ENCODE data around the gene GPAT2. TPM values are rescaled to one million over a fixed set of nuclear protein-coding genes. Genes with fewer than 3 reads are reported as not detected.
"Not testable (repeated sequence)": the region's sequence is repeated elsewhere in the genome, so short reads cannot be mapped to it uniquely, and the experiment has no call there.

Gene GPAT2
- total RNA-seq, 1 donor, result 3.5 TPM

DNA sequence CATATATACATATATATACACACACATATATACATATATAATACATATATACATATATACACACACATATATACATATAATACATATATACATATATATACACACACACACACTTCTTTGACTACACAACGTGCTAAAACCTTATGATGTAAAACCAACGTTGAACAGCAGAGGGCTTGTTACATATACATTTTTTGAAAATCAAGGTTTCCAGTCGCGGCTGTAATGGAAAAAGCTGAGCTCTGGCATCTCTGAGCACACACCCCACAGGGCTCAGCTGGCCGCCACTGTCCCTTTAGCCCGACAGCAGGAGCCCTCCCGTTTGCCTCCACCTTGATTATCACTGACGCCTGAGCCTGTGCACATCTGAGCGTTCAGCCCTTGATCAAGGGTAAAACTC lies 719 bp downstream of the GPAT2 start:
- H3K4me3 ChIP-seq (ENCODE audit: low read depth, low read length); DNase-seq (ENCODE audit: low read depth): not testable (repeated sequence)

DNA sequence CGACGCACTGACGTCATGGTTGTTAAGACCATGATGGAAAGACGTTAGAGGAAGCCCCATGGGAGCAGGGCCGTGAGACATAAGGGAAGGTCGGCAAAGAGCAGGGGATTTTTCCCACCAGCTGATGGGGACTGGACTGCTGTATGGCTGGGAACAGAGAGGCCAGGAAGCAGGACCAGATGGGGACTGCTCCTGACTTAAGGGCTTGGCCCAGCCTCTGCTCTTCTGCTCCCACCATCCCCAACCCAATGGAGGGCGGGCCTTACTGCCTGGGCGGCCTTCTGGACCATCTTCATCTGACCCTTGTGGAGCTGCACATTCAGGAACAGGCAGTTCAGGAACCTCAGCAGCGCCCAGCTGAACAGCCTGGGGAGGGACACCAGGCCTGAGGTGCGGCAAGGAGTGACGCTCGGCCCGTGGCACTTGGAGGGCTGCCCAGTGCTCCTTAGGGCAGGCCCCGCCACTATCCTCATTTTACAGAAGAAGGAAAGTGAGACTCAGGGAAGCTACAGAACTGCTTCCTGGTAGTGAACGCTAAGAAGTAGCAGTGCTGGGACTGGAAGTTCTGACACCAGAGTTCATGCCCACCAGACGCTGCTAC lies 6.9 kb downstream of the GPAT2 start:
- H3K4me3 ChIP-seq (ENCODE audit: low read depth, low read length); DNase-seq (ENCODE audit: low read depth): not testable (repeated sequence)

DNA sequence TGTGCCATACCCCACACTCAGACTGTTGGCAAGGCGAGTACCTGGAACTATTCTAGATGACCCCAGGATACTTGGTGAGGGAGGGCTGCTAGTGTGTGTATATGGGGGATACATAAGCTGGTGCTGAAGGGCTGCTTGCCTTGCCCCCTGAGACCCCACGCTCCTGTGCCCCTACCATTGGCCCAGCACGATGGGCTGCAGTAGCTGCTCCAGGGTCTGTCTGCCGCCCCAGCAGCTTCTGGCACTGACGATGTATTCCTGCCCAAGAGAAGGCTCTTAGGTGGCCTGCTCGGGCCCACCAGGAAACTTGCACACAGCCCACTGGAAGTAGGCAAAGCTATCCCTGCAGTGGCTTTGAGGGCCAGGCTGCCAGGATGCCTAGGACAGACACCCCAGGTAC lies 9.0 kb downstream of the GPAT2 start:
- not testable (repeated sequence) for DNase-seq (ENCODE audit: low read depth); H3K4me3 ChIP-seq (ENCODE audit: low read depth, low read length)

DNA sequence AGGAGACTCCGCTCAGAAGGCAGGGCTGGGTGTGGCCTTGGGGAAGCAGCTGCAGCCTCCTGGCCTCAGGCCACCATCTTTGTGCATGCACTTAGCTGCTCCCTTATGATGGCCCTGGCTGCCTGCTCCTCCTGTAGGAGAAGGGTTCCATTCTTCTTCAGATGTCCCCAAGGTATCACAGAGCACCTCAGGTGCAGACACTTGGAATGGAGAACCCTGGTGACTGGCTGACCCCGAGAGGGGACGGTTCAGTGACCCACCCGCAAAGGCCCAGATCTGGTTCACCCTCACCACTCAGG lies 9.6 kb downstream of the GPAT2 start:
- no peak overlapping the region for H3K4me3 ChIP-seq (ENCODE audit: low read depth, low read length)
- DNase-seq (ENCODE audit: low read depth), result no peak
- TF ChIP-seq, protein P1, sequence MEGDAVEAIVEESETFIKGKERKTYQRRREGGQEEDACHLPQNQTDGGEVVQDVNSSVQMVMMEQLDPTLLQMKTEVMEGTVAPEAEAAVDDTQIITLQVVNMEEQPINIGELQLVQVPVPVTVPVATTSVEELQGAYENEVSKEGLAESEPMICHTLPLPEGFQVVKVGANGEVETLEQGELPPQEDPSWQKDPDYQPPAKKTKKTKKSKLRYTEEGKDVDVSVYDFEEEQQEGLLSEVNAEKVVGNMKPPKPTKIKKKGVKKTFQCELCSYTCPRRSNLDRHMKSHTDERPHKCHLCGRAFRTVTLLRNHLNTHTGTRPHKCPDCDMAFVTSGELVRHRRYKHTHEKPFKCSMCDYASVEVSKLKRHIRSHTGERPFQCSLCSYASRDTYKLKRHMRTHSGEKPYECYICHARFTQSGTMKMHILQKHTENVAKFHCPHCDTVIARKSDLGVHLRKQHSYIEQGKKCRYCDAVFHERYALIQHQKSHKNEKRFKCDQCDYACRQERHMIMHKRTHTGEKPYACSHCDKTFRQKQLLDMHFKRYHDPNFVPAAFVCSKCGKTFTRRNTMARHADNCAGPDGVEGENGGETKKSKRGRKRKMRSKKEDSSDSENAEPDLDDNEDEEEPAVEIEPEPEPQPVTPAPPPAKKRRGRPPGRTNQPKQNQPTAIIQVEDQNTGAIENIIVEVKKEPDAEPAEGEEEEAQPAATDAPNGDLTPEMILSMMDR (IDR thresholded peaks at IDR 0.05; ENCODE audit: insufficient read depth, low read depth, low read length), result no peak

DNA sequence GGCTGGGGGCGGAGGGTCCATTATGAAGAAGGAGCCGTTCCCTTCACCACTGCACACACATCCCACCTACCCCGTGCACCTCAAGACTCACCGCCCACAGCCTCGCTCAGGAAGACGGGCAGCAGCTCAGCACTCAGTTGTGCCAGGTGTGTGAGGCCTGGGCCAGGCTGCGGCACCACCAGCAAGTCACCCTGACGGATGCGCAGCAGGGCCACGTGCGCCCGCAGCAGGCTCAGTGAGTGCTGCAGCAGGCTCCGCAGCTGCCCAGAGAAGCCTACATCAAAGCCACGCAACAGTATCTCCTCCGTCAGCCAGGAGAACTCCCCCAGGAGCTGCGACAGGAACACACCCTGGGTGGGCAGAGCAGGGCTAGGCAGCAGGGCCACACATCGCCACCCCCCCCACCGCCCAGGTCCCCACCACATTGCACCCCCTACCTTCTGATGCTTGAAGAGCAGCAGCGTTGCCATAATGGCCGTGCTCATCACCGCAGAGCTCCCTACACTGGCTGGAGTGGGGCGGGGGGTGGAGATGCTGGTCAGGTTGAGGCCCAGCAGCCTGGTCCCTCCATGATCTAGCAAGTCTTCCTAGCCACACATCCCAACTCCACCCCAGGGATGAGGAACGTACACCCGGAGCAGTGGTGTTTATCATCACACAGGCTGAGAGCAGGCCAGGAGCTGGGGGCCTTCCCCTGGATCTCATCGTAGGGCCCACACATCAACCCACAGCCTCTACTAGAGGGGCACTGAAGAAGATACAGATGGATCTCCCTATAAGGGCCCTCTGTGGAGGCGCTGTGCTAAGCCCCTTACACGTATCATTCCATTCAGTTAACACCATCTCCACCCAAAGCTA lies 10.2 kb downstream of the GPAT2 start:
- no peak overlapping the region for H3K4me3 ChIP-seq (ENCODE audit: low read depth, low read length)
- DNase-seq (ENCODE audit: low read depth), result no peak
- TF ChIP-seq, protein P1 (IDR thresholded peaks at IDR 0.05; ENCODE audit: insufficient read depth, low read depth, low read length), result no peak

DNA sequence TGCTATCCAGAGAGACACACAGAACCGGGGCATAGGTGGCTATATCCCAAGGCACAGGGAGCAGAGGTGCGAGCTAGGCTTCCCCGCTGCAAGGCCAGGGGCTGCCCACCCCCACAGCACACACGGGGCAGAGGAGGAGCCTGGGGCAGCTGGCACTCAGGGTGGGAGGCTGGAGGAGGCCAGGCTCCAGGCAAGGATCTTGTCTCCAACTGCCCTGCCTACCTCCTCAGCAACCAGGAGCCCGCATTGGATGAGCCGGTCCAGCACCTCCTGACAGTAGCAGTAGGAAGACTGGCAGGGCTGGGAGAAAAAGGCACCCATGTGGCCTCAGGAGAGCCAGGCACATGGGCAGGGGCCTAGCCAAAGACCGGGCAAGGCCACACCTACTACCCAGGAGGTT lies 11.0 kb downstream of the GPAT2 start:
- not testable (repeated sequence) for DNase-seq (ENCODE audit: low read depth); H3K4me3 ChIP-seq (ENCODE audit: low read depth, low read length)

DNA sequence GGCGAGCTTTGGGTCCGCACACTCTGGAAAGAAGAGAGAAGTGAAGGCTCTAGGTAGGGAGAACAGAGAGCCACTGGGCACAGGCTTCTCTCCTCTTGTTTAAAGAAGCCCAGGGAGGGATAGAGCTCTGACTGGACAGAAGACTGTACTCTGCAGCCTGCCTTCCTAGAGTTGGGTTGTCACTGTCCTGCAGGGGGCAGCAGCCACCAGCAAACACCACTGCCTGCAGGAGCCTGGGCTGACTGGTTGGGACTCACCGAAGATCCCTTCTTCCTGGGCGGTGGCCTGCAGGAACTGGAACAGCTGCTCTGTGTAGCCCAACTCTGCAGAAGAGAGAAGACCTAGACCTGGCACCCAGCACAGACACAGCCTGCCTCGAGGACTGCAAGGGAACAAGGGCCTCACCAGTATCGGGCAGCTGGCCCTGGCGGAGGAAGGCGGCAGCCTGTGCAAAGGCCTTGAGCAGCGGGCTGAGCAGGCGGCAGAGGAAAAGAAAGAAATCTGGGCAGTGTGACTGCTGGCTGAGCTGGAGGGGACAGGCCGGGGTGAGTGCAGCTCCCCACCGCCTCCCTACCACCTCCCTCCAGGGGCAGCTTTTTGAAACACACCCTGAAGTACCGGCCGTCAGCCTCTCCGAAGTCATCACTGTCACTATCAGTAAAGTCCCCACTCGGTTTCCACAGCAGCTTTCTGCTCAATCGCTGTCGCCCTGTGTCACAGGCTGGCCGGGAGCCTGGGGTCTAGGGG lies 11.8 kb downstream of the GPAT2 start:
- not testable (repeated sequence) for H3K4me3 ChIP-seq (ENCODE audit: low read depth, low read length)
- DNase-seq (ENCODE audit: low read depth), result peak; percentile 80
- TF ChIP-seq, protein P1 (IDR thresholded peaks at IDR 0.05; ENCODE audit: insufficient read depth, low read depth, low read length), result peak; percentile 76

DNA sequence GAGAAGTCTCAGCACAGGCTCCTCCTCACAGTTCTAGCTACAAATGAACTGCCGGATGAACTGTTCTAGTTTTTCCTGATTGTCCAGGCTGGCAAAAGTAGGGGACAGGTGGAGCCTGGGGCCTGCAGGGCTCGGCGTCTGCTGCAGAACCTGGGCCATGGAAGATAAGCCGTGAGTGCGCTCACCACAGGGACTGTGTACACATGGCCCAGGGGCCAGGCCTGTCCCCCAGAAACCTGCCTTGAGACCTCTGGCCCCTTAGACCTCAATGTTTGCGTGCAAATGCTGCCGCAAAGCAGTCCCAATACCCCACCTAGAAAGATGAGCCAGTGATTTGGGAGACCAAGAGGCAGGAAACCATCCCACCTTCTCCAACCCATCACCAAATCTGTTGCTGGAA lies 12.6 kb downstream of the GPAT2 start:
- H3K4me3 ChIP-seq (ENCODE audit: low read depth, low read length); DNase-seq (ENCODE audit: low read depth): not testable (repeated sequence)

DNA sequence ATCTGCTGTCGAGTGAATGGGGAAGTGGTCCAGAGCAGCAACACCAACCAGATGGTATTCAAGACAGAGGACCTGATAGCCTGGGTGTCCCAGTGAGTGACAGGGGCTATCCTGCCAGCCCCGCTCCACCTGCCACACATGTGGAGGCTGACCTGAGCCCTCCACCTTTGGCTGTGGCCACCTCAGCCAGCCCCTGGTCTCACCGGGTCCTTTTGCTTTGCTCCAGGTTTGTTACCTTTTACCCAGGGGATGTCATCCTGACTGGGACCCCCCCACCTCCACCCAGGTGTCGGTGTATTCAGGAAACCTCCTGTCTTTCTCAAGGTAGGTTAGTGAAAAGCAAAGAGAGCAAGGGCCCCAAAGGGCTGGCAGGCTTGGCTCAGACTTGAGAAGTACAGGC lies 13.6 kb downstream of the GPAT2 start:
- H3K4me3 ChIP-seq (ENCODE audit: low read depth, low read length); DNase-seq (ENCODE audit: low read depth): not testable (repeated sequence)

DNA sequence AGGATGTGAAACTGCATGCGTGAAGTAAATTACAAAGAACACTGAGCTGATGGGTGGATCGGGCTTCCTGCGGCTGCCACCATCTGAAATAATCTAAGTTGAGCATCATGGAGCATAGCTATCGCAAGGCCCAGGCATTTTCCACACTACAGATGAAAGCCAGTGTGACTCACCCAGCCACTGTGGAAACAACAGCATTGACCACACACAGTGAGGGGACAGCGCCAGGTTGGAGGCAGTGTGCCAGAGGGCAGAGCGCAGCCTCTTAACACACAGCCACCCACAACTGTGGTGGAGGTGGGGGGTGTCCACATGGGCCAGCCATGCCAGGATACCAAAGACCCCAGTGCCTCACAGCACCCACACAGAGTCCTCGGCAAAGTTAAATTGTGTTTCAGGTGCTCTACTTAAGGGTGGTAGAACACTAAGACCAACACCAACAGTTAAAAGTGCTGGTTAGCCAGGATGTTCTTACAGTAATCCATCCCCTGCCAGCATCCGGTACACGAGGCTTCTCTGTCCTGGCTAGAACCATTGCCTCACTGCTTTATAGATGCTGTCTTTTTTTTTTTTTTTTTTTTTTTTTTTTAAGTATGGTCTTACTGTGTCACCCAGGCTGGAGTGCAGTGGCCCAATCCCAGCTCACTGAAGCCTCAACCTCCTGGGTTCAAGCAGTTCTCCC lies 14.7 kb downstream of the GPAT2 start:
- DNase-seq (ENCODE audit: low read depth); H3K4me3 ChIP-seq (ENCODE audit: low read depth, low read length): not testable (repeated sequence)

DNA sequence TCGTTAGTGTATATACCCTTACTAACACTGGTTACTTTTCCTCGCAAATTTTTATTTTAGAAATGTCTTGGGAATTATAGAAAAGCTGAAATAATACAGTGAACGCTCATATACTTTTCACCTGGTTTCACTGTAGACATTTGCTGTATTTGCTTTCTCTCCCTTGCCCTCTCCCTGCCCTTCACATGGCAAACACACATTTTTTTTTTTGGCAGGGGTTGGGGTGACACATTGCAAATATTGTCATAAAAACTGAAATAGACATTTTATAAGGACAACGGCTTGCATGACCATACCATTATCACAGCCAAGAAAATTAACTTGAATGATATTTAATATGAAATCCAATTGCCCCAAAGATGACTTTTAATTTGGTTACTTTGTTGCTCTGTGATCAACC lies 18.4 kb downstream of the GPAT2 start:
- not testable (repeated sequence) for DNase-seq (ENCODE audit: low read depth); H3K4me3 ChIP-seq (ENCODE audit: low read depth, low read length)

DNA sequence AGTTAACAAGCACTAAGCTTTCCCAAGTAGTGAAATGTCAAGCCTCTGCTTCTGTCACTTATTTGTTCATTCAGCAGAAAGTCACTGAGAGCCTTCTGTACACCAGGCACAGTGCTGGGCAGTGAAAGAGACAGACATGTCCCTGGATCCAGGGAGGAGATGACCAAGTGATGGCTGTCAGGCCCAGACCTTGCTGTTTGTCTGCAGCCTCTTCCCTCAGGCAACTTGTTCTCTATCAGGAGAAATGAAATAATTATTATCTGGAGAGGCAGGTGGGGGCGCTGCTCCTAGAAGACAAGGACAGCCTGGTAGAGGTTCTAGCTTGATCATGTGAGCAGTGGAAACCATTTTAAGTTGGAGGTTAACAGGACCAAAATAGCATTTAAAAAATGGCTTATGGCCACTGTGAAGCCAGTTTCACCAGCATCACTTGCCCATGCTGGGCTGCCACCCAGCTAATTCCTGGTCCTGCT lies 21.9 kb downstream of the GPAT2 start:
- DNase-seq (ENCODE audit: low read depth), result not testable (repeated sequence)

DNA sequence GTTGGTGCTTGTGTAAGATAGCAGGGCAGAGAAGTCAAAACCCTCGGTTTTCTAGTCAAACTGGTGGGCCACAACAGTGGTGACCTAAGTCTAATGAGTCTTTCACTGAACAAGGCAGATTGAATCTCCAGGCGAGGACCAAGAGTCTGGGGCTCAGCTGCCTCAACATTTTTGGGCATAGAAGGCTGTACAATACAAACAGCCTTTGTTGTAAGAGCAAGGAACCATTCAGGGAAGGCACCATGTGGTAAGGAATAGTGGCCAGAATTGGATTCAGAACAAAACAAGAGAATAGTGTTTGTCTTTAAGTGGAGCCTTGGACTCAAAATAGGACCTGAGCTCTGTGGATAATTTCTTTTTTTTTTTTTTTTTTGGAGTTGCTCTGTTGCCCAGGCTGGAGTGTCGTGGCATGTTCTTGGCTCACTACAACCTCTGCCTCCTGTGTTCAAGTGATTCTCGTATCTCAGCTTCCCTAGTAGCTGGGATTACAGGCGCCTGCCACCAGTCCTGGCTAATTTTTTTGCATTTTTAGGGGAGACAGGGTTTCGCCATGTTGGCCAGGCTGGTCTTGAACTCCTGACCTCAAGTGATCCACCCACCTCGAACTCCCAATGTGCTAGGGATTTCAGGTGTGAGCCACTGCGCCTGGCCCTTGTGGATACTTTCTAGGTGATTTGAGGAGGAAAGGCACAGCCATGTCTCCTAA lies 22.5 kb downstream of the GPAT2 start:
- not testable (repeated sequence) for DNase-seq (ENCODE audit: low read depth); H3K4me3 ChIP-seq (ENCODE audit: low read depth, low read length)

More for the DNA sequence above, 21.9 kb downstream of the GPAT2 start:
- H3K4me3 ChIP-seq (ENCODE audit: low read depth, low read length), result not testable (repeated sequence)

Data from fibroblast of villous mesenchyme (primary cell).